Small intestine (tissue), 7 donors: ENCODE results near the gene C5orf58. TPM values are rescaled to one million over a fixed set of nuclear protein-coding genes. Genes with fewer than 3 reads are reported as not detected.

Experiments
- DNase-seq, 2 donors: peaks; one replicate each; pipeline versions ENCODE4 v3.0.0 to v3.0.0-alpha.2; 2013
- FAIRE-seq: peaks from 2 replicates; lab custom pipeline; 2012; peaks lifted over from hg19 to GRCh38; lab: Jason Lieb, UNC
- H3K27ac ChIP-seq, 3 donors: one replicate each; pipeline ENCODE4 v1.5.1; 2013; ENCODE audit warnings: low read length in 2 of 3, mild to moderate bottlenecking in 2 of 3, control low read depth in 1 of 3, inconsistent platforms in 1 of 3, low read depth in 1 of 3, moderate library complexity in 1 of 3
- H3K27me3 ChIP-seq, 3 donors: one replicate each; pipeline ENCODE4 v1.6.1; 2013; ENCODE audit warnings: low read length in 3 of 3, inconsistent platforms in 1 of 3; ENCODE audit not compliant: control insufficient read depth in 3 of 3, insufficient read depth in 3 of 3
- H3K36me3 ChIP-seq, 3 donors: one replicate each; pipeline ENCODE4 v1.6.1; 2013; ENCODE audit warnings: low read length in 3 of 3, inconsistent platforms in 1 of 3, low read depth in 1 of 3, mild to moderate bottlenecking in 1 of 3, moderate library complexity in 1 of 3; ENCODE audit not compliant: control insufficient read depth in 3 of 3, insufficient read depth in 2 of 3
- H3K4me1 ChIP-seq, 3 donors: one replicate each; pipeline ENCODE4 v1.6.1; 2013; ENCODE audit warnings: low read length in 2 of 3, inconsistent platforms in 1 of 3, low read depth in 1 of 3, mild to moderate bottlenecking in 1 of 3, moderate library complexity in 1 of 3; ENCODE audit not compliant: control insufficient read depth in 3 of 3, insufficient read depth in 2 of 3
- H3K4me3 ChIP-seq, 3 donors: one replicate each; pipeline ENCODE4 v1.5.1; 2013; ENCODE audit warnings: low read length in 3 of 3, control low read depth in 1 of 3, inconsistent platforms in 1 of 3, low read depth in 1 of 3, mild to moderate bottlenecking in 1 of 3, moderate library complexity in 1 of 3
- H3K9me3 ChIP-seq, 2 donors: one replicate each; pipeline ENCODE4 v1.6.1; 2013; ENCODE audit warnings: low read depth in 1 of 2, low read length in 1 of 2; ENCODE audit not compliant: control insufficient read depth in 2 of 2, insufficient read depth in 1 of 2
- WGBS, 3 donors: extraction: QIAGEN DNeasy Blood & Tissue Kit; methylation state at CpG; one replicate each; pipeline ENCODE4 v1.1.7; 2013; 5-methylcytosine and 5-hydroxymethylcytosine counted together
- polyA plus RNA-seq, 4 donors: library from polyadenylated mRNA; stranded (reverse) in 3 of 4; unstranded in 1 of 4; fragments of 200-250 nt in 3 of 4; fragments of 120-200 nt in 1 of 4; gene quantifications; one replicate each; pipeline versions ENCODE4 v1.2.1 to v1.2.3, GENCODE V29; 2013
- donor health status: healthy with polysubstance abuse.
- donor health status: control.
- donor health status: control.
- donor health status: Bipolar disorder and iron deficiency.
- donor health status: healthy.

Gene C5orf58
- polyA plus RNA-seq, 4 donors: 0.69 TPM; not detected in 3

DNA sequence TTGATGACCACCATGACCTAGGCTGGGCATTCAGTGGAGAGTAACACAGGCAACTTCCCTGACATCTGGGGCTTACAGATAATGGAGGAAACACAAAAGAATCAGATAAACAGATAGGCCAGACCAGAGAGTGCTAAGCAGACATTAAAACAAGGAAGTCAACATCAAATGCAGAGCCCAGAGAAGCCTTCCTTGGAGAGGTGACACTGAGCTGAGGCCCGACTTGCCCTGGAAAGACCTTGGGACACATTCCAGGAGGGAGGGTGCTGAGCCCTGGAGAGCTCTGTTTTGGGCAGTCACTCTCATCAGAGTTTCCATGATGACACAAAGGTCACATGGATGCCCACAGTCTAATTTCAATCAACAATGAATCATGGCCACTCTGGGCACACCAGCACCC, 31.9 kb upstream of the C5orf58 start:
- 0 to 25% (median 7%) methylated on average over 1 of the region's 1 CpG for WGBS, 3 donors
- Histone ChIP-seq H3K9me3 (no peaks in the 10 kb centered on the region), H3K27me3 (no peaks in the 10 kb centered on the region), H3K4me3 (no peak overlapping the region), H3K27ac (no peak overlapping the region), H3K4me1 (no peaks in the 10 kb centered on the region), H3K36me3 (no peaks in the 10 kb centered on the region)
- FAIRE-seq (no peak), DNase-seq (no peak)

DNA sequence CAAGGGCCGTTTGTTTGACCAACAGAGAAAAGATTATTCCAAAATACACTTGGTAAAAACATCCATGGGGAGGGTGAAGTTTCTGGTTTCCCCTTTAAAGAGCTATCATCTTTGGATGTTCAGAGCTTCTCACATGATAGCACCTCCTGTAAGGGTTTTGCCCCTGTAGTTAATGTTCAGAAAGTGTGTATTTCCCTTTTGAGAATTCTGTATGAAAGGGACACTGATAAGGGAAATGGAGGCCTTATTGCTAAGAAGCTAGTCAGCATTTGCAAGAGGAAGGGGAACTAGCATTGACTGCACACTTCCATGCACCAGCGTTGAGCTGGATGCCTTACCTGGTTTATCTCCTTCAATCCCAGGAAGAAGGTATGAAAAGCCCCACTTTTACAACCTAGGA, 31.5 kb upstream of the C5orf58 start:
- Histone ChIP-seq H3K4me1 (no peaks in the 10 kb centered on the region), H3K4me3 (no peak overlapping the region), H3K27me3 (no peaks in the 10 kb centered on the region), H3K27ac (no peak overlapping the region), H3K36me3 (no peaks in the 10 kb centered on the region), H3K9me3 (no peaks in the 10 kb centered on the region)
- 41 to 55% (median 51%) methylated on average over 2 of the region's 2 CpGs for WGBS, 3 donors
- FAIRE-seq (no peak), DNase-seq (no peak)

DNA sequence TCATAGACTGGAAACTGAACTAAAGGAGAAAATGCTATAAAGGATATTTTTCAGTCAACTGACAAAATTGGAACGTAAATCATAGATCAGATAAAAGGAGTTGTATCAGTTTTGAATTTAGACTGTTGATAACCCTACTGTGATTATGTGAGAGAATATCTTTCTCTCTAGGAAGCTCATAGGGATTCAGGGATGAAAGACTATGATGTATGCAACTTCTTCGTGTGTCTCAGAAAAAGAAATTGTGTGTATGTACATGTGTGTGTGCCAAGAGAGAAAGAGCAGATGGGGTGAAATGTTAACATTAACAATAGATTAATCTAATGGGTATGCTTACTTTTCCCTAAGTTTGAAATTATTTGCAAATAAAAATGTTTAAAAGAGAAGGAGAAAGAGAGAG, 30.7 kb upstream of the C5orf58 start:
- FAIRE-seq: no peak

DNA sequence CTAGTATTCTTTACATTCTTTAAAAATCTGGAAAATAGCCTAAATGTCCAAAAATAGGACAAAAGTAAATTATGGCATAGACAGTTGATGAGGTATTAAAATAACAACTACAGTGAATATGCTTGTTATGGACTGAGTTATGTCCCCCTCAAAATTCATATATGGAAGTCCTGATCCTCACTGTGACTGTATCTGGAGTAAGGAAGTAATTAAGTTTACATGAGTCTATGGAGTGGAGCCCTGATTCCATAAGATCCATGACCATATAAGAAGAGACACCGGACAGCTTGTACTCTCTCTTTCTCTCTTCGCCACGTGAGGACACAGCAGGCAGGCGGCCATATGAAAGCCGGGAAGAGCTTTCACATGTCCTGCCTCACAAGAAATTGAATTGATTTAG, 28.6 kb upstream of the C5orf58 start:
- FAIRE-seq: no peak
- 76 to 88% (median 86%) methylated on average over 5 of the region's 5 CpGs for WGBS, 3 donors

More for the DNA sequence above, 30.7 kb upstream of the C5orf58 start:
- H3K27ac ChIP-seq: no peak overlapping the region
- no peaks in the 10 kb centered on the region for H3K27me3 ChIP-seq
- H3K9me3 ChIP-seq: no peaks in the 10 kb centered on the region
- WGBS, 3 donors: 41 to 58% (median 54%) methylated on average over 2 of the region's 2 CpGs
- no peaks in the 10 kb centered on the region for H3K36me3 ChIP-seq
- no peak overlapping the region for H3K4me3 ChIP-seq
- no peak for DNase-seq
- H3K4me1 ChIP-seq: no peaks in the 10 kb centered on the region

DNA sequence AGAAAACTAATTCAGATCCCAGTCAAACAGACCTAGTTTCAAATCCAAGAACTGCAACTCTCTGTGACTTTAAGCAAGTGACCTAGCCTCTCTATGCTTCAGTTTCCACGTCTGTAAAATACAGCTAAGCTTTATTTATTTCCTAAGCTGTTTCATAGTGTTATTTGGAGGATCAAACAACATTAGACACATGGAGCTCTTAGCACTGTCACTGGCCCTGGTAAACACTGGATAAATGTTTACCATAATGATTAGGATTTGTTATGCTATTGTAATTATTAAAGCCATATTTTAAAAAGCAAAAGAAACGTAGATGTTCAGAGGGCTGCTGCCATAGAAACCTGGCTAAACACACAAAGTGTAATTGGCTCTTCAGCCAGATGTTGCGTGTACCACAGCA, 26.6 kb upstream of the C5orf58 start:
- FAIRE-seq: no peak
- no peaks in the 10 kb centered on the region for H3K36me3 ChIP-seq
- no peaks in the 10 kb centered on the region for H3K4me1 ChIP-seq
- WGBS, 3 donors: 27 to 38% (median 29%) methylated on average over 3 of the region's 3 CpGs
- DNase-seq: no peak
- no peaks in the 10 kb centered on the region for H3K27me3 ChIP-seq
- H3K4me3 ChIP-seq: no peak overlapping the region
- H3K27ac ChIP-seq: no peak overlapping the region
- no peaks in the 10 kb centered on the region for H3K9me3 ChIP-seq

More for the DNA sequence above, 28.6 kb upstream of the C5orf58 start:
- no peak for DNase-seq
- Histone ChIP-seq H3K4me3 (no peak overlapping the region), H3K36me3 (no peaks in the 10 kb centered on the region), H3K9me3 (no peaks in the 10 kb centered on the region), H3K27me3 (no peaks in the 10 kb centered on the region), H3K4me1 (no peaks in the 10 kb centered on the region), H3K27ac (no peak overlapping the region)

DNA sequence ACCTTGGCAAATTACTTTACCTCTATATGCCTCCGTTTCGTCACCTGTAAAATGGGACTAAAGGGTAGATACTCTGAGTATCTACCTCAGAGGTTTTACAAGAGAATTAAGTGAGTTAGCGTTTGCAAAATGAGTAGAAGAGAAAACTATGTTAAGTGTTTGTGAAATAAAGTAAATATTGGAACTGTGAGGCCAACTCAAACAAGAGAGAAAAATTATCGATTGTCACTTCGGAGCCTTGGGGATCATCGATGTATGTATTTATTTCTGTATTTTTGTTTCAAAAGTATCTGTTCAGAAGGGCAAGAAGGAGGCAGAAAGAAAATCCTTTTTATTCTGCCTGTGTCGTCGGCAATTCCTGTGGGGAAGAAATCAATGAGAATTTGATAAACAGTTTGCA, 25.8 kb upstream of the C5orf58 start:
- 37 to 64% (median 53%) methylated on average over 8 of the region's 8 CpGs for WGBS, 3 donors
- FAIRE-seq: no peak
- no peaks in the 10 kb centered on the region for H3K27me3 ChIP-seq
- no peaks in the 10 kb centered on the region for H3K4me1 ChIP-seq
- H3K27ac ChIP-seq: no peak overlapping the region
- no peak for DNase-seq
- no peaks in the 10 kb centered on the region for H3K9me3 ChIP-seq
- no peak overlapping the region for H3K4me3 ChIP-seq
- no peaks in the 10 kb centered on the region for H3K36me3 ChIP-seq

DNA sequence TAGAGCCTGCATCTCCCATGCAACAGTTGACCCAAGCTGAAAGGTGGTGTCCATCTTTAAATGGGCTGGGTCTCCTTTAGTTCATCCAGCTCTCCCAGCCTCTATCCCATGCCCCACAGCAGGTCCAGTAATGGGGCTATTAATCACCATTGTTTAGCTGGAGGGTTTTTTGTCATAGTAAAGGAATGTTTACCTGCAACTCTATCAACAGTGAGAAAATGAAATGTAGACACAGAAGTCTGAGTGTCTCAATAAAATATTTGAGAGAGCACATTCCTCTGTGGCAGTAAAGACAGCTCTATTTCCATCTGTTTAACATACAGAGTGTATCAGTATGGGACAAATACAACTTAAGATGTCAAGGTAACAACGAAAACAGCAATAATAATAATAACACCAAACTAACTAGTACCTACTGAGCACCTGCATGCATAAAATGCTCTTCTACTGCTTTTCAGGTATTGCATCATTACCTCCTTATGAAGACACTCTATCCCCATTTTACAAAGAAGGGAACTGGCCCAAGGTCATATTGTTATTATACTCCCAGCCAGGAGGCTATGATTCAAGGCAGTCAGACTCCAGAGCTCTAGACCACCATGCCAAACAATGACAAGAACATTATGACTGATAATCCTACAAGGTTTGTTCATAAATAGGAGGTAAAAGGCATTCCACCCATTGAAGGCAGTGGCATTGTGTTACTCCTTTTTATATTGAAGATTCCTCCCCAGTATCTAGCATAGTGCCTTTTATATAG, 21.0 kb upstream of the C5orf58 start:
- H3K4me3 ChIP-seq: no peak overlapping the region
- no peaks in the 10 kb centered on the region for H3K27me3 ChIP-seq
- FAIRE-seq (no peak), DNase-seq (no peak)
- WGBS, 3 donors: 62 to 79% (median 76%) methylated on average over 1 of the region's 1 CpG
- no peaks in the 10 kb centered on the region for H3K4me1 ChIP-seq
- no peaks in the 10 kb centered on the region for H3K36me3 ChIP-seq
- no peaks in the 10 kb centered on the region for H3K9me3 ChIP-seq
- H3K27ac ChIP-seq: no peak overlapping the region

DNA sequence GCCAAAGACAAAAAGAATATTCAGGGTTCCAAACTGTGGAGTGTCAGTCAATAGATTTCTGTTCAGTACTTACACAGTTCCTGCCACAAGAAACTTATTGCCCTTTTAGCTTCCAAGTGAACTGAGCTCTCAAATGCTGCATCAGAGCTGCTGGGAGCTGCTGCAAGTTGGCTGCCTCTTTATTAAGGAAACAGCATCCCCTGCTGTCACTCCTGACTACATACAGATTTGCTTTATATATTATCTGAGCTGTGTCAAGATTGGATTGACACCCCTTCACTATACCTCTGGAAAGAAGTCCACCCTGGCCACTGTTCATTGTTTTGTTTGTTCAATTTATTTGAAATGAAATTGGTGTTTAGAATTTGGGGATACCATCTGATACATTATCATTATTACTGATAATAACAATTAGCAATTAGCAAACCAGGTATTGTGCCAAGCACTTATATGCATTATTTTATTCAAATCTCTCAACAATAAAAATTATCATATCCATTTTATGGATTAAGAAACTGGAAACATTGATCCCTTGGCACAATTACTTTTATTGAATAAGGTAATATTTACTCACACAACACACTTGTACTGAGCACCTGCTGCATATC, 16.4 kb upstream of the C5orf58 start:
- no peak for FAIRE-seq
- no peaks in the 10 kb centered on the region for H3K27me3 ChIP-seq
- peak in 1 of 2 donors; percentile 24 for DNase-seq

More for the DNA sequence above, 16.4 kb upstream of the C5orf58 start:
- H3K4me3 ChIP-seq: no peak overlapping the region
- H3K9me3 ChIP-seq: no peaks in the 10 kb centered on the region
- no peak overlapping the region for H3K27ac ChIP-seq
- no peaks in the 10 kb centered on the region for H3K36me3 ChIP-seq
- H3K4me1 ChIP-seq: peaks cover 0 to 2% (median 0%) of the 10 kb centered on the region in 3 donors
